OCI-LY7 (cell line): ENCODE data around the gene FOXJ3.

Experiments used
- CTCF ChIP-seq: fragments of 200-600 bp; sonication (generic); conservative IDR thresholded peaks from 2 replicates; pipeline ENCODE4 v1.5.1; 2014; ENCODE audit warnings: mild to moderate bottlenecking, antibody characterized with exemption, low read length, moderate library complexity, mixed read lengths
- EZH2phosphoT487 ChIP-seq: fragments of 200-600 bp; sonication (generic); IDR thresholded peaks from 2 replicates; pipeline ENCODE4 v1.6.1; 2018; ENCODE audit warnings: low read depth, borderline replicate concordance, mild to moderate bottlenecking, mixed run types, antibody characterized with exemption, low read length, moderate library complexity, mixed read lengths

DNA sequence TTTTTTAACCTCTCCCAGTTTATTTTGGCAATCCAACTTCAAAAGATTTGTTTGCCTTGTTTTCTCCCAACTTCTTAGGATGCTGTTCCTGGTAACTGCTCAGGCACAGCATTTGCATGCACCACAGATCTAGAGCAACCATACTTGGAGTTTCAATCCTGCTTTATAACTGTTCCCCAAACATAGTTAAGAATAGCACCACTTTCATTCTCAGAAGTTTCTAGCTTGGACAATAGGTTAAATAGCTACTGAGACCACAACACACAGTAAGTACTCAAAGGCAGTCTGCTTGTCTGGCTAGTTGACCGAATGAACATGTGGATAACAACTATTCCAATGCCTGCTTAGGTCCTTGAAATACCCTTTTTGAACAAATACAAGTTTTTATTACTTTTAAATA, 76.8 kb downstream of the FOXJ3 start:
- no peak for TF ChIP-seq CTCF
- no peak for TF ChIP-seq EZH2phosphoT487
